HG03039 (cell line): ENCODE data around the gene ANKRD53.
"Not testable (repeated sequence)": the region's sequence is repeated elsewhere in the genome, so short reads cannot be mapped to it uniquely, and the experiment has no call there.

ENCODE experiments used
- ATAC-seq: cut with Tn5 transposase; IDR thresholded peaks from one replicate; pipeline ENCODE4 v1.9.1; 2021; ENCODE audit warnings: mild to moderate bottlenecking, moderate library complexity; ENCODE audit not compliant: unreplicated experiment

ANKRD53 gene

DNA sequence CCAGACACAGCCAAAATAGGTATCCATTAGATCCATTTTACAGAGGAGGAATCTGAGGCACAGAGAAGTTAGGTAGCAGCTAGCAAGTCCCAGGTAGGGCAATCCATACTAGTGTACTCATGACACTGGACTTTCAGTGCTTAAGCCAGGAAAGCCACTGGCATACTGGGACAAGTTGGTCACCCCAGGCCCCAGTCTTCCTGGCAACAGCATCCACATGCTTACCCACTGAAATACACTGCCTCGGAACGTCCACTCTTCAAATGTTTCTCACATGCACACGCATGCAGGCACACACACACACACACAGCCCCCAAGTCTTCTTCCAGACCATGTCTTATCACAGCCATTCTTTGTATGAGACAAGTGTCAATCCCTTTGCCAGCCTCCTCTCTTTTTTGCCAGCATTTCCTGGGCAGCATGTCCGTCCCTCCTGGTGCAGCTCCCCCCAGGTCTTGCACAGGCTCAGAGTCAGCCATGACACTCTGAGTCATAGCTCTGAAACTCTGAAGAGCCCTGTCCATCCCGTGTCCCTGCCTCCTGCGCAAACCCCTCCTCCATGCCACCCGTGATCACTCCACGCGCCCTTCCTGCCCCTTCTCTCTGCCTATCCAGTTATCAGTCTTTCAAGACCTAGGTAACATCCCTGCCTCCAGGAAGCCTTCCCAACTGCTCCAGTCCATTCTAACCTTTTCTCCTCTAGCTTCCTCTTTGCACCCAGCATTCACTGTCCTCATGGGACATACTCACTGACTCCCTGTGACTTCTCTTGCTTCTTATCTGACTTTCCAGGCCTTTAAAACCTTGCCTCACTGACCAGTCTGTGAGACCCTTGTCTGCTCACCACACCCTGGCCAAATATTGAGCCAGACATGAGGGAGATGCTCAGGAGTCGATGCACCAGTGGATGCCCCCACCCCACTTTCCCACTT is 27.1 kb downstream of the ANKRD53 start:
- ATAC-seq: no peak

- ATAC-seq: no peak
Measured at GRCh38 chr2:71006323-71006722, 27.9 kb downstream of the ANKRD53 start.

GRCh38 chr2:71006955-71007799 is 28.7 kb downstream of the ANKRD53 start:
- ATAC-seq: no peak

DNA sequence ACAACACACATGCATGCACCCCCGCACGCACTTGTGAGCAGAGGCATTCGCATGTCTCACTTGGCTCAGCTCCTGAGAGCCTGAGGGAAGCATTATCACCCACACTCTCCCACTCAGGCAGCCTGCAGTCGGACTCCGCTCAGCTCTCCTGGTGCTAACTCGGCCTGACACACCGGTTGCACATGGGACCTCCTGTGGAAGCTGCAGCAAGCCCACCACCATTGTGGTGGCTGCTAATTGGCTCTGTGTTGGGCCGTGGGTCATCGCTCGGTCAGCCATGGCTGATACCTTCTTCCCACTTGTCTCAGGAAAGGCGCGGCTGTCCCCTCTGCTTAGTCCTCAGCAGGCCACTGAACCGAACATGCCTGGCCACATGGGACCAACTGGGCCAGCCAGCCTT is 29.9 kb downstream of the ANKRD53 start:
- no peak for ATAC-seq

DNA sequence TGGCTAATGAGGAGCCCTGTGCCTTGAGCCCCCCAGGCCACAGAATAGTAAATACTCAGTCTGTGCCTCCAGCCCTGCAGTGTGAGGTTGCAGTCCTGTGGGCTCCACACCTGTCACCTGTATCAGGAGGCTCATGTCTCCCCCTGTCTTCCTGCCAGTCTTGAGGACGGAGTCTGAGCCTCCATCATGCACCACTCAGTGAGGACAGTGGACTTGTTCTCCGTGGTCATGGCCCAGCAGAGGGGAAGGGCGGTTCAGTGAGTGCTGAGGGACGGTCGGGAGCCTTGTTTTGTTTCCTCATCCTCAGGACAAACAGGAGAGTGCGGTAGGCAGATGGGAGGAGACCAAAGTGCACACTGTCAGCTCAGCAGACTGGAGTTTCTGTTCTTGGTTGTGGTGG is 33.4 kb downstream of the ANKRD53 start:
- not testable (repeated sequence) for ATAC-seq

GRCh38 chr2:71018625-71019024 is 40.2 kb downstream of the ANKRD53 start:
- ATAC-seq: no peak

GRCh38 chr2:71019989-71020388 is 41.6 kb downstream of the ANKRD53 start:
- not testable (repeated sequence) for ATAC-seq

DNA sequence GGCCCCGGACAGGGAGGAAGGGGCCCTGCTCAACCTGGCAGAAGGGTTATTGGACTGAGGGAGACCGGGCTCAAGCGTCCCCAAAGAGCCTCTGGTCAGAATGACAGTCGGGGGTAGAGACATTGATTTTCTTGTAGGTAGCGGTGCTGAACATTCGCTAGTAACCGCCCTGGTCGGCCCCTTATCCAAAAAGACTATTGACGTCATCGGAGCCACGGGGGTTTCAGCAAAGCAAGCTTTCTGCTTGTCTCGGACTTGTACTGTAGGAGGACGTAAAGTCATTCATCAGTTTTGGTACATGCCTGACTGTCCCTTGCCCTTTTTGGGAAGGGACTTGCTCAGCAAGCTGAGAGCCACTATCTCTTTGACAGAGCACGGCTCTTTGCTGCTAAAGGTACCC is 43.0 kb downstream of the ANKRD53 start:
- ATAC-seq: not testable (repeated sequence)

DNA sequence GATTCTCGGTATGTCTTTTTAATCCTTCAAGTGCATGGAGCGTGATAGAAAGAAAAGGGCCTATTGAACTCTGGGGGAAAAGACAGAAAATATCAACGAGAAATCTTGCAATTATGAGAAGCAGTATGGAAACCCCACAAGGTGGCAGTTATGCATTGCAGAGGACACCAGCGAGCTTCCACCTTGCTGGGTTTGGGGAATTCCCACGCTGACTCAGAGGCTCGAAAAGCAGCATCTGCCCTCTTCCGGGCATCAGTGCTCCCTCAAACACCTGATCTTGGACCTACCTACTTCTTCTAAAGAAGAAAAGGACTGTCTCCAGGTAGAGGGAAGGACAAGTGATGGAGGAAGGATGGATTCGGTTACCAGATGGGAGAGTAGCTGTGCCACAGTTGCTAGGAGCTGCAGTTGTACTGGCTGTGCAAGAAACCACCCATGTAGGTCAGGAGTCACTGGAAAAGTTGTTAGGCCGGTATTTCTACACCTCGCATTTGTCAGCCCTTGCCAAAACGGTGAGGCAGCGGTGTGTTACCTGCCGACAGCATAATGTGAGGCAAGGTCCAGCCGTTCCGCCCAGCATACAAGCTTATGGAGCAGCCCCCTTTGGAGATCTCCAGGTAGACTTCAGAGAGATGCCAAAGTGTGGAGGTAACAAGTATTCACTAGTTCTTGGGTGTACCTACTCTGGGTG is 45.3 kb downstream of the ANKRD53 start:
- not testable (repeated sequence) for ATAC-seq
